Fibroblast of skin of right biceps (primary cell): ENCODE measurements around the gene AIMP1.
A peak's percentile ranks its signal among the peaks of the same experiment; 100 is the strongest.
"Not testable (repeated sequence)": the region's sequence is repeated elsewhere in the genome, so short reads cannot be mapped to it uniquely, and the experiment has no call there.

Experiments used
- DNase-seq: peaks from one replicate; pipeline ENCODE4 v3.0.0-alpha.2; 2013

Gene AIMP1

DNA sequence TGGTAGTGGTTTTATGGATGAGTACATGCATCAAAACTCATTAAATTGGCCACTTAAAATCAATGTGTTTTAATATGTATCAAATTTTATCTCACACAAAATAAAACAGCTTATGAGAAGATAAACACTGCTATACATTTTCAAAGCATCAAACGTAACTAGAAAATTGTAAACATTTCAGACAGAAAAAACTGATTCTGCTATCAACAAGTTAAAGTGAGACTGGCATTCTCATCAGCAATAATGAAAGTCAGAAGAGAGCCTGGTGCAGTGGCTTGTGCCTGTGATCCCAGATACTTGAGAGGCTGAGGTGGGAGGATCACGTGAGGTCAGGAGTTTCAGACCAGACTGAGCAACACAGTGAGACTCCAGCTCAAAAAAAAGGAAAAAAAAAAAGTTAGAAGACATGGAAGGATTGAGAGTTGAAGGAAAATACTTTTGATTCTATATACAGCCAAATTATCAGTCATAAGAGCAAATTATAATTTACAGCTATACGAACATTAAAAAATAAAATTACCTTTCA is 3.3 kb upstream of the AIMP1 start:
- DNase-seq: peak; percentile 12

DNA sequence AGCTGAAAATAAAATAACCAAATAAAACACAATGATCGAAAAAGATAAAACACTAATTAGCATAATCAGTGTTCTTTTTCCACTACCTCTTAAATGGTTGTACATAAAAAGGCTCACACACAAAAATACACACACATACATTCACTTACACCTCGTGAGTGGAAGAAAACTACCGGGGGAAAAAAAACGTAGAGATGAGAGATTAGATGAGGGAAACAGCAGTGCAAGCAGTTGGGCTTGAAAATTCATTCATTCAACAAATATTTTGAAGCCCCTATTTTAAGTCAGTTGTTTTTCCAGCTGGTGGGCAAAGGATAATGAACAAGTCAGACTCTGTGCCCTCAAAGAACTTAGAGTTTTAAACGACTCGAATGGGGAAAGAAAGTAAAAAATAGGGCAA is 1.4 kb upstream of the AIMP1 start:
- no peak for DNase-seq

DNA sequence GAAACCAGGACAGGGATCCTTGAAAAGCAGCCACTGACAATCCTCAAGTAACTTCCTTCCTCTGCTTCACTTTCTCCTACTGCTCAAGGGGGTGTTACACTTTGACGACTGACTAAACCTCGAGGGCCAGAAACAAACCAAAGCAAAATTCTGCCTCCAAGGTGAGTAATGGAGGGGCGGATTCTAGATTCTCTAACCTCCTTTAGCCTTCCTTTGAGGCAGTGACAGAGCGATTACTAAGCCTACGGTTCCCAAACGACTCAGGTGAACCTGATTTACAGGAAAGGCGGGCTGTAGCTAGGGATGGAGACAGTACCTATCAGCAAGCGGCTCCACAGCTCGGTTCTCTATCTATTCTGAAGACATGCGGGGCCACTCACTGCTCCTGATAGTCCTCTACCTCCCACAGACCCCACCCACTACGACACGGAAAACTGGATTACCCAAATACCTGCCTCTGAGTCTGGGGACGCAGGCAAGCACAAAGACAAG is 828 bp upstream of the AIMP1 start:
- peak; percentile 60 for DNase-seq

DNA sequence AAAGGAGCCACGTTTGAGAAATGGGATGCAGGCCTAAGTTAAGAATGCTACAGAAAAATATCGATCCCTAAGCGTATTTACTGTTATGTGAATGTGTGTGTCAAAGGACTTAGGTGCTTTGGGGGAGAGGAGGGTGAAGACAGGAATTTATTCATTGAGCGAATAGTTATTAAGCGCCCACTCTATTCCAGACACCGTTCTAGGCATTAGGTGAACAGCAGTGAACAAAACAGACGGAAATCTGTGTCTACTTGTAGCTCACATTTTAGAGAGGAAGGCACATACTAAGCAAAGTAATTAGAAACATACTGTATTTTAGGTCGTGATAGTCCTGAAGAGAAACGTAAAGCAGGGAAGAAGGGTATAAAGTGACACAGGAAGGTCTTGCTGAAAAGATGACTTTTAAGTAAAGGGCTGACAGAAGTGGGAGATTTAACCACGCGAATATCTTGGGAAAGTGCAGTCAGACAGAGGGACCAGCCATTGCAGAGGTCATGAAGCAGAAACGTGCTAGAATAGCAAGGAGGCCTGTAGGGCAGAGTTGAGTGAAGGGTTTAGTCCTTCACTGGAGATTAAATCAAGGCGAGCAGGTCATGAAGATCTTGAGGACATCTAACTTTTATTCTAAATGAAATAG is 541 bp downstream of the AIMP1 start:
- DNase-seq: no peak

- no peak for DNase-seq
Observed at GRCh38 chr4:106317815-106318214, 1.5 kb downstream of the AIMP1 start.

- DNase-seq: no peak
Observed at GRCh38 chr4:106318511-106318910, 2.2 kb downstream of the AIMP1 start.

DNA sequence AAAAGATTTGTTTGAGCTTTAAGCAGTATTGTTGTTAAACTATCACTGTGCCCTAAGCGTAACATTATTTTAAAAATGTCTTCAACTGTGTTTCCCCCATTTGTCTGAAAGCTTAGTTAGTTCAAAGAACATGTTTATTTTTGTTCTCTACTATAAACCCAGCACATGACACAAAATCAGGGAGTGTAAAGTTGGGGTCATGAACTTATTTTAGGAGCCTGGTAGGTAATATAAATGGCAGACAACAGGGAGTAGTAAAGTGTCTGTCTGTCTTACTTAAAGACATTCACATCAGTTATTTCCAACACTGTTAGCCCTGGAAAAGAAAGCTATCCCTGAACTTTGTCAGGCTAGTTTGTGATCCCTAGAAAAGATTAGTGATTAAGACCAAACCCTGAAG is 3.9 kb downstream of the AIMP1 start:
- DNase-seq: no peak

DNA sequence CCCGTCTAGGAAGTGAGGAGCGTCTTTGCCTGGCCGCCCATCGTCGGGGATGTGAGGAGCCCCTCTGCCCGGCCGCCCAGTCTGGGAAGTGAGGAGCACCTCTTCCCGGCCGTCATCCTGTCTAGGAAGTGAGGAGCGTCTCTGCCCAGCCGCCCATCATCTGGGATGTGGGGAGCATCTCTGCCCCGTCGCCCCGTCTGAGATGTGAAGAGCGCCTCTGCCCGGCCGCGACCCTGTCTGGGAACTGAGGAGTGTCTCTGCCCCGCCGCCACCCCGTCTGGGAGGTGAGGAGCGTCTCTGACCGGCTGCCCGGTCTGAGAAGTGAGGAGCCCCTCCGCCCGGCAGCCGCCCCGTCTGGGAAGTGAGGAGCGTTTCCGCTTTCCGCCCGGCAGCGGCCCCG is 4.8 kb downstream of the AIMP1 start:
- not testable (repeated sequence) for DNase-seq

- DNase-seq: not testable (repeated sequence)
Observed at GRCh38 chr4:106321814-106322213, 5.5 kb downstream of the AIMP1 start.

- no peak for DNase-seq
Observed at GRCh38 chr4:106323119-106323518, 6.8 kb downstream of the AIMP1 start.

GRCh38 chr4:106325800-106326199 is 9.4 kb downstream of the AIMP1 start:
- DNase-seq: no peak

- DNase-seq: peak; percentile 47
Observed at GRCh38 chr4:106329041-106329618, 12.8 kb downstream of the AIMP1 start.

GRCh38 chr4:106333186-106333585 is 16.8 kb downstream of the AIMP1 start:
- no peak for DNase-seq

DNA sequence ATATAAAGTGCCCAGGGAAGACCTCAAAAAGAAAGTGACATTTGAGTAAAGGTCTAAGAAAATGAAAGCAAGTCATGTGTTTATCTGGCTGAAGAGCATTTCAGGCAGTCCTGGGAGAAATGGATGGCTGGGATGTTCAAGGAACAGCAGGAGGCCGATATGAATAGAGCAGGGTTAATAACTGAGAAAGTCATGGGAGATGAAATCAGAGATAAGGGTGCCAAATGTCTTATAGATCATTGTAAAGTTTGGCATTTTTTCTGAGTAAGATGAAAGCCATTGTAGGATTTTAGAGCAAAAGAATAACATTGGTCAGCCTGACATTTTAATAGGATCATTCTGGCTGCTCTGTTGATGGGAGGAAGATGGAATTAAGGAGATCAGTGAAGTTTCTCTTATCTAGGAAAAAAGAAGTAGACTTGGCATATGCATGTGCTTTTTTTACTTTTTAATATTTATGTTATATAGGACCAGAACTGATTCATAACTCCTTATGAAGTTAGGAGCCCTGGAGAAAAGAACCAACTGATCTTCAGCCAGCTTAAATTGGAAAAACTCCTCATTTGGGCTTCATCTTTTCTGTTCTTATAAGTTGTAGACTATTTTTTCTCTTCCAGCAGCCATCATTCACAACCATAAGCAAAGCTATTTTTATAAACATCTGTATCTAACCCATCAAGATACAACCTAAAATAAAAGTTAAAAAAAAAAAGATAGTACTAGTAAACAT is 18.6 kb downstream of the AIMP1 start:
- peak; percentile 63 for DNase-seq

- no peak for DNase-seq
Observed at GRCh38 chr4:106336618-106337017, 20.3 kb downstream of the AIMP1 start.

DNA sequence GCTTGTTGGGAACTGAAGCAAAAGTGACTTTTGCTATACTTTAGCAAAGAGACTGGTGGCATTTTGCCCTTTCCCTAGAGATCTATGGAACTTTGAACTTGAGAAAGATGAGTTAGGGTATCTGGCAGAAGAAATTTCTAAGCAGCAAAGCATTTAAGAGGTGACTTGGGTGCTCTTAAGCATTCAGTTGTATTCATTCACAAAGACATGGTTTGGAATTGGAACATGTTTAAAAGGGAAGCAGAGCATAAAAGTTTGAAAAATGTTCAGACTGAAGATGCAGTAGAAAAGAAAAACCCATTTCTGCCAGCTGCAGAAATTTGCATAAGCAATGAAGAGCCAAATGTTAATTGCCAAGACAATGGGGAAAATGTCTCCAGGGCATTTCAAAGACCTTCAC is 21.6 kb downstream of the AIMP1 start:
- no peak for DNase-seq

GRCh38 chr4:106338671-106339070 is 22.3 kb downstream of the AIMP1 start:
- DNase-seq: no peak

DNA sequence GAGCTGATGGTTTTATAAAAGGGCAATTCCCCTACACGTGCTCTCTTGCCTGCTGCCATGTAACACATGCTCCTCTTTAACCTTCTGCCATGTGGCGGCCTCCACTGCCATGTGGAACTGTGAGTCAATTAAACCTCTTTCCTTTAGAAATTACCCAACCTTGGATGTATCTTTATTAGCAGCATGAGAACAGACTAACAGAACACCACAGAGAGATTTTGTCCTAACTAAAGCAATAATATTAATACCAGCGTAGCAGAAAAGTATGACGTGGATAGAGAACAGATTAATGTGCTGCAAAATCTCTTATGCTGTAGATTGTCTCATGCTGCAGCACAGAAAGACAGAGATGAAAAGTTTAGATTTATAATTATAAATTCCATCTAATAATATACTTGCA is 23.1 kb downstream of the AIMP1 start:
- DNase-seq: no peak

GRCh38 chr4:106340774-106341173 is 24.4 kb downstream of the AIMP1 start:
- no peak for DNase-seq

DNA sequence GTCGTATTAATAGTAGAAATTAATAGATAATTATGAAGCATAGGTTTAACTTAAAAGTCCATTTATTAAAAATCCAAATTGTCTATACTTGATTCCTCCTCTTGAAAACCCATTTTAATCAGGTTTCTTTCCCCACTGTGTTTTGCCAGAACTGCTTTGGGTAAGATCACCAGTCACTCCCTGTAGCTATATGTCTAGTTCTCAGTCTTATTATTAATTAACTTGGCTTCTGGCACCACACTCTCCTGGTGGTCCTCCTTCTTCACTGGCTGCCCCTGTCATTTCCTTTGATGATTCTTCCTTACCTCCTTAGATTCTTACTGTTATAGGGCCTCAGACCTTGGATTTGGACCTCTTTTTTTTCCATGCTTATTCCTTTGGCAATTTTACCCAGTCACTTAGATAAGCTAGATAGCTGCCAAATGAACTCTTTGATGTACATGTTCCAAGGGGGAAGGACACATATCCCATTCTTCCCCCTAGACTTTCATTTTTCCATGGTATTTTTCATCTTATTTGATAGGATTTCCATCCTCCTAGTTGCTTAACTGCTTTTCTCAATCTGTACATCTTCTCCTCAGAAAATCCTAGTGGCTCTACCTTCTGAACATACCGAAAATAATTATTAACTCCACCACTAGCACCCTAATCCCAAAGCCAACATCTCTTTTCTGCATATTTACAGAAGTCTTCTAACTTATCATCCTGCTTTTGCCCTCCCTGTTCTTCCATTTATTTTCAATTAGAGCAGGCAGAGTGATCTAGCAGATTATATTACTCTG is 27.7 kb downstream of the AIMP1 start:
- DNase-seq: no peak

GRCh38 chr4:106344647-106344970 is 28.3 kb downstream of the AIMP1 start:
- peak; percentile 59 for DNase-seq

GRCh38 chr4:106347167-106347566 is 30.8 kb downstream of the AIMP1 start:
- DNase-seq: no peak

DNA sequence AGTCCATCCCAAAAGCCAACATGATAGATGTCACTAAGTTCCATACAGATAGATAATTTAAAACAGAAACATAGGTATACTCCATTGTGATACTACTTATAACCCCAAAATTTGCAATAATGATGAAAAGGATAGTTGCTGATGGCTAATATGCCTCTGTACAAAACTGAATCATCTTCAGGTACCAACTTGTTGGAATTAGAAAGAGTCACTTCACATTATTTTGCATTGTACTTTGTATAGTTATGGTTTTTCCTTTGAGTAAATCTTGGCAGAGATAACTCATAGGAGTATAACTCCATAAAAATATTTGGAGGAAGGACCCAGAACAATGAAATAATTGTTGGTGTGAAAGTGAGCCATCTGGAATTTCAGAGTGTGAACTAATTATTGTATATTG is 34.7 kb downstream of the AIMP1 start:
- no peak for DNase-seq
